GM21528 (cell line): Measurements from ENCODE around the gene CDRT4.

Experiments used
- ATAC-seq: cut with Tn5 transposase; IDR thresholded peaks from one replicate; pipeline ENCODE4 v1.9.1; 2021; ENCODE audit warnings: mild to moderate bottlenecking, moderate library complexity; ENCODE audit not compliant: unreplicated experiment, low FRiP score

The CDRT4 gene

DNA sequence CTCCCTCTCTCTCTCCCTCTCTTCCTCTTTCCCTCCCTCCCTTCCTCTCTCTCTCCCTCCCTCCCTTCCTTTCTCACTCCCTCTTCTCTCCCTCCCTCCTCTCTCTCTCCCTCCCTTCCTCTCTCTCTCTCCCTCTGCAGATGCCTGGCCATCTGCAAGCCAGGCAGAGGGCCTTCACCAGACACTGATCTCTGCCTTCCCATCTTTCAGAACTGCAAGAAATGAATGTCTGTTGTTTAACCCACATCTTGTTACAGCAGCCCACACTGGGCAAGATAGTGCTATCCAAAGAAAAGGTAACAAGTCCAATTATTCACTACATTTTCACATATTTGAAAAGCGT is 26.2 kb upstream of the CDRT4 start:
- ATAC-seq: no peak

DNA sequence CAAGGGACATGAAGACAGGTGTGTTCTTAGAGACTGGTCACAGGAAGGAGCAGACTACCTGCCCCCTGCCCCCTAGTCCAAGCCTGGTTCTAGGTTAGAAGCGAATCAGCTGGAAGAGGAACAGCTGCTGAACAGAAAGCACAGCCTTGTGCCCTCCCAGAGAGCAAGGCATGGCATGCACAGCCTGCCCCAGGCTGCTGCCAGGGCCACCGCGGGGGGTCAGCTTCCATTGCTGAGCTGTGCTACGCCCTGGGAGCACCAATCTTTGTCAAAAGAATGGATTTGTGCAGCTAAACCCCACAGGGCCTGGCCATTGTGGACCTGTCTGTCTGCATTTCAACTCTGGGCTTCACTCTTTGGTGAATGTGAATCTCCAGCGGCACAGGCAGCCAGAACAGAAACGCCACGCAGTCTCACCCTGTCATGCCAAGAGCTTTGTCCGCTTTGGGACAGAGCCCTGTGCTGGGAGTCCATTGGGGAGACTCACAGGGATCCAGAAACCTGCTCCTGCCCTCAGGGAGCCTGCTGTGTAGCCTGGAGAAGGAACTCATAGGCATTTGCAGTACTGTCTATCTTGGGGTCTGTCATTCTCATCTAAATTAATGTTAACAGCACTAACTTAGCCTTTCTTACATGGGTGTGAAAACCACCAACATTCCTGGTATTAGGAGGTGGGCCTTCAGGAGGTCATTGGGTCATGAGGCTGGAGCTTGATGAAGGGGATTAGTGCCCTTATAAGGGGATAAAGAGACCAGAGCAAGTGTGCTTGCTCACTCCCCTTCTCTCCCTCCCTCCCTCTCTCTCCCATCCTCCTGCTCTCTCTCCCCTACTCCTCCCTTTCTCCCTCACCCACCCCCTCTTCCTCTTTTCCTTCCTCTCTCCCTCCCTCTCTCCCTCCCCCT is 25.6 kb upstream of the CDRT4 start:
- ATAC-seq: no peak

DNA sequence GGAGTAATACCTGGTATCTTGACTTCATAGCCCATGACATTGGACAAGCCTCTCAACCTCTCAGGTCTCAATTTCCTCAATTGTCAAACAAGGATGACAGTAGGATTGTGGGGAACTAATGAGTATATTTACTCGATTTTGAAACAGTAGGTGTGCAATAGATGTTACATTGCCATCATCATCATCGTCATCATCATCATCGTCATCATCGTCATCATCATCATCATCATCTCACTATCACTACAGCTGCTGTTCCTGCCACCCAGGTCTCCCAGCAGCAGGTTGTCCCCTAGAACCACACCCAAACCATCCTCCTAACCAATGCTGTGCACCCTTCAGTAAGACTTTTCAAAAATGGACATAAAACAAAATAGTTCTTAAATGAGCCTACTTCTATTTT is 24.8 kb upstream of the CDRT4 start:
- ATAC-seq: no peak

DNA sequence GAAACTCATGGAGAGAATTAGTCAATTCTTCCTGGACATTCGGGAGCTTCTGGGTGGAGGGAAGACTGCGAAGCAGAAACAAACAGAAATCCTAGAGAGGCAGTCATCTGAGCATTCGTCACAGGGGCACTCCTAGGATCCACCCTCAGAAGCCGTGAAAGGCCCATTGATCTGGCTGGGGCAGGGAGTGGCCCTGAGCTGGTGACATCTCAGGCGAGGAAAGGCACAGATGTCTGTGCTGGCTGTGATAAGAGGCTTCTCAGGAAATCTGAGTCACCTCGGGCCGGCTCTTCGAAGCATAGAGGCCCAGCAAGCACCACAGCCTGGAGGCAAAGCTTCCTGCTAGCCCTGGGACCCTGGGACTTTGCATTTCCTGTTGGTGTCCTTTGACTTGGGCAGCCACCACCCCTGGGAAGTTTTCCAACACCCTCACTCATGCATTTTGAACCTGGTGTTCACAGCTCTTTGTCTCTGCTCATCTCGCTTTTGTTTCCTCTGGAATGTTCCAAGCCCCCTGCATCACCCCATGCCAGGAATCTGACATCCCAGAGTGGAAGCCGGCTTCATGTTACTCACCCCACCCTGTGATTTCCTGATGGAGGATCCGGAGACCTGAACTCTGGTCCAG is 23.3 kb upstream of the CDRT4 start:
- no peak for ATAC-seq

DNA sequence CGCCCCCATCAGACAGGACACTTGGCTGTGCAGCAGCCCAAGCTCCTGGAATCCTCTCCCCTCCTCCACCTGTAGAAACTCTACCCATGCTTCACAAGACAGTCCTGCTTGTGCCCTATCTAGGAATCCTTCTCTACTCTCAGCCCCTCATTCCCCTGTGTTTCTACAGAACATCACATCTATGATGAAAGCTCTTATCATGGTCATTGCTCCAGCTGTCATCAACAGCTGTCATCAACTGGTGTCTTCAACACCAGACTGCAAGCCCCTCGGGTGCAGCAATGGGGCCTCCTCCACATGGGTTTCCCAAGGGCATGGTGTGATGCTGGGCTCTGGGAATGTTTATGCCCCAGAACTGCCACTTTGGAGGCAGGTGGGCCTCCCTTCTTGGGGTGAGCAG is 21.1 kb upstream of the CDRT4 start:
- no peak for ATAC-seq

DNA sequence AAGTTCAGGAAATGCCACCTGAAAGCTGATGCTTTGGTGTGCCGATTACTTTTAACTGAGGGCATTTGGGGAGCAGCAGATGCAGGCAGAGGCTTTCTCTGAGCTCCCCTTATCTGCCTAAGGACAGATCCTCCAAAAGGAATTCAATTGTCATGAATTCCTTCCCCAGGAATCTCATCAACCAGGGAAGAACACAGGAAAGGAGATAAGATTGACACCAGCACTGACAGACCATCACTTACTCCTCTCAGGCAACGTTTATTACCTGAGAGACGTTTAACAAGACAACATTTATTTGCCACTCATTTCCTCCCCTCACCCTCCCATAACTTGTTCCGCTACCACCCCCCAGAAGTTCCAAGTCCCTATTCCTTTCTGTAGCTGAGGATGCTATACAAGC is 17.6 kb upstream of the CDRT4 start:
- no peak for ATAC-seq

DNA sequence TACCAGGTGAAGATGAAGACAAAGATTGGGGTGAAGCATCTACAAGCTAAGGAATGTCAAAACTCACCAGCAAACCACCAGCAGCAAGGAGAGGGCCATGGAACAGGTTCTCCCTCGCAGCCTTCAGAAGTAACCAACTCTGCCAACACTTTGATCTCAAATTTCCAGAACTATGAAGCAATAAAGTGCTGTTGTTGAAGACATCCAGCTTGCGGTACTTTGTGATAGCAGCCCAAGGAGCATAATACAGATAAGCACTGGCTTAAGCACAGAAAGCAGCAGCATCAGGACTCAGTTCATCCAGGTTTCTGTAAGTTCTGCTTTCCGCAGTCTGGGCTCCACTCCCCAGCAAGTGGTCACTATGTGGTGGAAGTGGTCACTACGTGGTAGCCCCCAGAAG is 16.0 kb upstream of the CDRT4 start:
- no peak for ATAC-seq

DNA sequence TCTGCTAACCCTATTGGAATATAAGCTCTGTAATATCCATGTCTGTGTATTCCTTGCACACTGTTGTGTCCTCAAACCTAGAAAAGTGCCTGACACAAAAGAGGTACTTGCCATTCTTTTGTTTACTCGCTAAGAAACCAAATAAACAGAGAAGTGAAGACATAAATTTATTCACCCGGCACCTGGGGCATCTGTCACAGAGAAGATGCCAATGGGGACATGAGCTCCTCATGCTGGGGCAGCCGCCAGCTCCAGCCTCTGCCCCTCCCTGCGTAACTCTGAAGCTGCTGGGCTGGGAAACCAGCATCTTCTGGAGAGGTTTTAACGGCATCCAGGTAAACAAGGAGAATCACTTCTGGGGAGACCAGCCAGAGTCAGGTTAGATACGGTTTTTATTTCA is 15.1 kb upstream of the CDRT4 start:
- ATAC-seq: no peak

DNA sequence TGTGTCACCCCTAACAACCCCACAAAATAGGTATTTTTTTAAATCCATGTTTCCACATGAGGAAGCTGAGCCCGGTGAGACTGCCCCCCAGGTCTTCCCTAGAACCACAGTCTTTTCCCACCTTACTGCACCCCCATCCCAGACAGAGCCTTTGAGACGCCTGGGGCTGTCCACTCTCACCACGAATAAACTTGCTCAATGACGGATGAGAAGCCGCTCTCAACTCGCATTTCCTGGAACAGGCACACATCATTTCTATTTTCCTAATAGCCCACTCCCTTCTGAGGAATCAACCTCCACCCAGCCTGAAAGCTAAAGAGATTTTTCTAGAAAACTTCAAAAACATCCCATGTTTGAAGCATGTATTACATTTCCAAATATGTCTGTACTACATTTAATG is 14.1 kb upstream of the CDRT4 start:
- no peak for ATAC-seq

DNA sequence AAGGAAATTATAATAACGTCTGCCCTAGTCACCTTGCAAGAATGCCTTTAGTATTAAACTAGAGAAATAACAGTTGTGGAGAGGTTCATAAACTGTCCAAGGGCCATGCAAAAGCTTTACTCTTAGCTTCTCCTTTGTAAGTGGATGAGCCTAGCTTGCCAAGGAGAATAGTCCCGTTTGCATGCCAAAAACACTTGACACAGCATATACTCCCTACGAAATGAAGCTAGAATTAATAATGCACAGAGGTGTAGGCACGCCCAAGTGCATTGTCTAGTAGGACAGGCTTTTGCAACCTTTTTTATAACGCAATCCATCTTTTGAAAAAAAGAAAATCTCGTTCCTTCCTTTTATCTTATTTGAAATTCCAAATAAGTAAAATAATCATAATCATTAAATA is 12.8 kb upstream of the CDRT4 start:
- no peak for ATAC-seq

DNA sequence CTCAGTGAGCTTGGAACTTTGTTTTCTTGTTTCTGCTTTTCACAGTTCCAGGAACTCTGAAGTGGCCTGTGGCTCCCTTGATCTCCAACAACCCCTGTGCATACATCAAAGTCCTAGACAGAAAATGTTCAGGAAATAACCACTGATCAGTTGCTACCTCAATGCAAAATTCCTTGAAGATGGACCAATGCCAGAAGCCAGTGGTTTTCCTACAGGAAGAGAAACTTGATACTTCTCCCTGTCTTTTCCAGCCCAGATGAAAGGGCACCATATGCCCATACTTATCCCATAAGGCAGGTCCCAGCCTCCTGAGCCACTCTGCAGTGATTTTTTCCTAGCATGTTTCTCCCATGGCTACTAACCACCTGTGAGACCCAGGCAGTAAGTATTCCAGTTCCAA is 12.3 kb upstream of the CDRT4 start:
- ATAC-seq: no peak

DNA sequence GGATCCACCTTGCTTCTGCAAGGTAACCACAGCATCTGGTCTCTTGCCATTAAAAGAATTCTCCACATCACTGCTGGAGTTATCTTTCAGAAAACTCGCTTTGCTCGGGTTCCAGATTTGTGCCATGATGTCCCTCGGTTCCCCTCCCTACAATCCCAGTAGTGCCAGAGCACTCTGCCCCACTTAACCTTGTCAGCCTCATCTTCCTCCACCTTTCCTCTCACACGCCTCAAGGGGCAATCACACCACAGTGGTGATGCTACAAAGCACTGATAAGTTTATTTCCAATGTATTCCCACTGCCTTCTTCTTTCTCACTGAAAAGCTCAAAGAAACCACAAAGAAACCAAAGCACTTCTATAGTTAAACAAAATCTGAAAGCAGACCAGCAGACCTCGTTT is 11.4 kb upstream of the CDRT4 start:
- no peak for ATAC-seq

DNA sequence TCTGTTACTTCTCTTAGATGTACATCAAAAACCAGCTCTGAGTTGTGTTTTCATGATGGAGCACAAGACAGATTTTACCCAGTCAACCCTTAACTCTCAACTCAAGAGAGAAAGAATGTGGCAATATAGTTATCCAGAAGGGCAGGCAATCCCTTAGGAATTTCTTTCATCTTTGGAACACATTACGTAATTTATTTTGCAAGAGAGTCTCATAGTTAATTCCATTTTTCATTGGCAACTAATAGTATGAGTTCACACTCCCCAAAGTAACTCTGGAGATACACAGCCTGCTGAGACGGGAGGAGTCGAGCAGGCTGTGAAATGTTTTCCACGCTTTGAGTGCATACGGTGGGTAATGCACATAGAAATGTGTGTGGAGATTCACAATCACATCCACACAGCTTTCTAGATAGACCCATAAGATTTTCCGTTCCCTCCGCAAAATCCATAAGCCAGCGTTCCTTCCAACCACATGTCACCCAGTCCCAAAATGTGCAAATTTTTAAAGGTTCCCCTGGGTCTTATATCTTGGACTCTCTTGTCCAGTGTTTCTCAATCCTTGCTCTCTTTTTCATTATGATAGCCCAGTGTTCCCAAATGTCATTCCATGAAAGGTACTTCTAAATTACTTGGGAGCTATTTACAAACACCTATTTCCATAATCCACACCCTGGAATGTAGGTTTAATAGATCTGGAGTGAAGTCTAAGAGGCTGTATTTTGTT is 8.4 kb upstream of the CDRT4 start:
- ATAC-seq: no peak

DNA sequence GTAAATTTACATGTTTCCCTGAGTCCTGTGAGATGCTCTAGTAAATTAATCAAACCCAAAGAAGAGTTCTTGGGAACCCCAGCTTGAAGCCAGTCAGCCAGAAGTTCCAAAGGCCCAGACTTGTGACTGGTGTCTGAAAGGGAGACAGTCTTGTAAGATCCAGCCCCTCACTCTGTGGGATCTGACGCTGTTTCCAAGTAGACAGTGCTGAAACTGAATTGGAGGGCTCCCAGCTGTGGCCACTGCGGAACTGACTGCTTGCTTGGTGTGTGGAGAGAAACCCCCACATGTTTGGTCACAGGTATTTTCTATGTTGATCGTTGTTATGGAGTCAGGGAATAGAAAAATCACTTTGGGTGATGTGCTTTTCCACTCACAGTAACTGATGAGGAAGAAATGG is 5.5 kb upstream of the CDRT4 start:
- no peak for ATAC-seq

DNA sequence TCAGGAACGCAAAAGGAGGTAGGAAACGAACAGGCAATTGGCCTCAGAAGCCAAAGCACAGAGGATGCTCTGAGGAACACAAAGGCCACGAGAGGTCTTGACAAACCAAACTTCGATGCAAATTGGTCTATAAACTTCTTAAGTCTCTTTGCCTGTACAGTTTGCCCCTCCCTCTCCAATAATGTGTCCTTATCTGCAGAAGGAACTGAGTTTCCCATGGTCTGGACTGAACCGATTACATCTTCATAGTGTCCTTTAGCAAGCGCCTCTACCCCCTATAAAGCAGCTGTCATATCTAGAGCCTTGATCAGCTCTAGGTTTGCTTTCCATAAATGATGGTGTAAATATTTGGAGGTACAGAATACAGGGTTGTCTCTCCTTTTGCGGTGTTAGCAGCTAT is 3.1 kb upstream of the CDRT4 start:
- no peak for ATAC-seq

DNA sequence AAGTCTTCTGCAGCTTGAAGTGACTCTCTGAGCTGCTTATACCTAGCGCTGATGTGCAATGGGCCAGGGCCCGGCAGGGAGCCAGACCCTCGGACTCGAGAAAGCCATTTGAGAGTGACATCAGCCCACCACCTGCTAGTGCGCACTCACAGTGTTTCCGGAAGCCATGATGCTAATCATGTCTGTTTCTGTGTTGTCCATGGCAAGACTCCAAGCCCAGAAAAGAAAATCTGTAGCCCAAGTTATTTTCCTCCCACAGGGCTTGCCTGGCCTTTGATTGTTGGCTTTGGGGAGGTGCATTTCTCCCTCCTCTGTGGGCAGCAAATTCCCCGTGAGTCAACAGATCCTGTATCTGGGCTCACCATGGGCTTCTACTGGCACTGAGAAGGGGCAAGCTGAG is 1.8 kb upstream of the CDRT4 start:
- ATAC-seq: no peak

DNA sequence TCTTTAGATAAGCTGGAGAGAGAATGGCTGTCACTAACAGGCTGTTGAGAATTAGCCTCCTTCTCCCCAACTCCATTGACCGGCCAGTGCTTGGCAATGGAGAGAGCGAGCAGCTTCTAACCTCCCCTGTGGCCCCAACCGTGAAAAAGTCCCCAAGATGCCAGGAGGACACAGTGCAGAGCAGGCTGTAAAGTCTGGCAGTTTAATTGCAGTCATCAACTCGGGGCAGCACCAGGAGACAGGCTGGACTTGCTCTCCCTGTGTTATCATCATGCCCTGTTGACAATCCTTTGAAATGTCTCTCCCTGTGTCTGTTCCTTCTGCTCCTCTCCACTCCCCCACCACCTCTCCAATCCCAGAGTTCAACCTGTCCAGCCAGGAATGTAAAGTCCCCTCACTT is 705 bp upstream of the CDRT4 start:
- no peak for ATAC-seq

DNA sequence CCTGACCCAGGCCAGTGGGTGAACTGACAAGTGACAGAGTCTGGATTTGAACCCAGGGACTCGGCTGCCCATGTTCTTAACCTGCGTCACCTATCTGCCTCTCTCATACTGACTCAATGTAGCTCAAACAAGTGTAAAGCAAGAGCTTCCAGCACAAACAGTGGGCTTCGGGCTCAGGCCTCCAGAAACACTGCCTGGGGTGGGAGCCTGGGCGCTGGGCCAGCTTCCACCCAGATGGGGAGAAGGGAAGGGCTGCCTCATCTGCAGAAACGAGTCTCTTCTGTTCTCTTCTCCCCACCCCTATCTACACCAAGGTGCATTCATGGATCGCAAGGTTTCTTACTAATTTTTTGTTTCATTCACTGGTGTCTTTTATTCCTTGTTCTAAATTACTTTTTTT is 1.3 kb downstream of the CDRT4 start:
- ATAC-seq: no peak

DNA sequence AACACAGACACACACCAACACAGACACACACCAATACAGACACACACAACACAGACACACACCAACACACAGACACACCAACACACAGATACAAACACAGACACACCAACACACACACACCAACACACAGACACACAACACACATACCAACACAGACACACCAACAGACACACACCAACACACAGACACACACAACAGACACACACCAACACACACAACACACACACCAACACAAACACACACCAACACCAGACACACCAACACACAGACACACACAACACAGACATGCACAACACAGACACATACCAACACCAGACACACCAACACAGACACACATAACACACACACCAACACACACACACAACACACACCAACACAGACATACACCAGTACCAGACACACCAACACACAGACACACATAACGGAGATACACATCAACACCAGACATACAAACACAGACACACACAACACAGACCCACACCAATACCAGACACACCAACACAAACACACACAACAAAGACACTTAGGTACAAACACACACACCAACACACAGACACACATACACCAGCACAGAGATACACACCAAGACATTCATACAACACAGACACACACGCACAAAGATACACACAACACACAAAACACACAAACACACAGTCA is 2.2 kb downstream of the CDRT4 start:
- no peak for ATAC-seq

DNA sequence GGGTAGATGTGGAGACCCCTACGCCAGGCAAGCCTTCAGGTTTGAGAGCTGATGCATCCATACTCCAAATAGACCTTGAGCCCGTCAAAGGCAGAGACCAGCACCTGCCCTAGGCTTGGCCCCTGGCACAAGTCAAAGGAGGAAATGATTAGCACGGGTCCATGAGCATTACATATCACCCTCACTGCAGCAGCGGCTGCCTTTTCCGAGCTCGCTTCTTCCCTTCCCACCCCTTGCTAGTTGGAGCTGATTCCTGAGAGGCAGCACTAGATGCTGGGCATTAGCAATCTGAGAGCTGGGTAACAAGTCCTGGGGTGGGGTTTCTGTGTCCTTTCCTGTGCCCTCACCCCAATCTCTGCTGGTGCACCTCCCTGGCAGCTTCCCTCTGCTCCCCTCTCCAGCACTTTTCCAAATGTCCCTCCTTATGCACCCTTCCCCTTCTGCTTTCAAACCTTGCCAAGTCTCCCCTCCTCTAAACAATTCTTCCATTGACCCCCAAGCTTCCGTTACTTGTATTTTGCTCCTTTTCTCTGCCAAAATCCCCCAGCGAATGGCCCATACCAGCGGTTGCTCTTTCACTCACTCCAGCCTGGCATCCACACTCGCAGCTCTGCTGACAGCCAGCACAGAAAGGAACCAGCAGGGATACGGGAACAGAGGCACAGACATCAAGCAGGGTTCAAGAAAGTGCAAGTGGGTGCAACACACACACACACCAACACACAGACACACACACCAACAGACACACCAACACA is 3.0 kb downstream of the CDRT4 start:
- ATAC-seq: no peak
